GM12801 (cell line): Measurements from ENCODE around the gene LRRC8B.

Experiments used
- CTCF ChIP-seq: IDR thresholded peaks from one replicate; pipeline ENCODE4 v1.5.1; 2011; ENCODE audit warnings: control low read depth; ENCODE audit not compliant: insufficient read length; ENCODE audit errors: extremely low read depth

The LRRC8B gene

GRCh38 chr1:89603651-89604413 lies 79.2 kb downstream of the LRRC8B start:
- no peak for TF ChIP-seq CTCF

- TF ChIP-seq CTCF, result no peak
These were observed 79.7 kb downstream of the LRRC8B start for GRCh38 chr1:89604414-89604735.

- TF ChIP-seq CTCF, result no peak
These were observed 81.1 kb downstream of the LRRC8B start for GRCh38 chr1:89605692-89606091.

GRCh38 chr1:89606227-89606980 lies 81.8 kb downstream of the LRRC8B start:
- no peak for TF ChIP-seq CTCF

- no peak for TF ChIP-seq CTCF
These were observed 82.5 kb downstream of the LRRC8B start for GRCh38 chr1:89607156-89607555.

GRCh38 chr1:89607586-89608318 lies 83.1 kb downstream of the LRRC8B start:
- no peak for TF ChIP-seq CTCF

GRCh38 chr1:89608319-89608983 lies 83.8 kb downstream of the LRRC8B start:
- TF ChIP-seq CTCF, result no peak
